K562 (cell line): ENCODE data around the gene NCR1. TPM values are rescaled to one million over a fixed set of nuclear protein-coding genes. Genes with fewer than 3 reads are reported as not detected.

ENCODE experiments used
- ATAC-seq: fragments of 200-7000 bp; cut with Tn5 transposase; 3 replicates; pipeline ENCODE4 v1.9.1; 2020; ENCODE audit warnings: moderate library complexity
- BruUV-seq: library from RNA; stranded (reverse); fragments of 400-500 nt; replicated peaks from 2 replicates; lab custom pipeline; 2021; lab: Mats Ljungman, UMichigan
- CTCF ChIA-PET: fragments of 300-600 bp; formaldehyde crosslinking; extraction: SDS; loops from one replicate; lab custom pipeline; 2021; ENCODE audit warnings: low intra/inter-chr PET ratio; lab: Yijun Ruan, JAX
- POLR2A ChIA-PET: fragments of 300-600, 350-650 bp; sonication (Branson Sonifier 250); formaldehyde crosslinking; extraction: SDS; loops from one replicate; lab custom pipeline; 2021; ENCODE audit warnings: antibody characterized with exemption, inconsistent platforms; lab: Yijun Ruan, JAX
- DNase-seq, 4 experiments: peaks; one replicate each; pipeline versions ENCODE4 v3.0.0 to v3.0.0-alpha.2; 2011 to 2018; ENCODE audit warnings: low spot score in 3 of 4, mixed read lengths in 3 of 4; ENCODE audit errors: extremely low read depth in 1 of 4
- FAIRE-seq: peaks from 2 replicates; lab custom pipeline; 2011; peaks lifted over from hg19 to GRCh38; lab: Jason Lieb, UNC
- H2AFZ ChIP-seq: 2 replicates; pipeline ENCODE4 v1.6.0; 2011; ENCODE audit warnings: low read depth, low read length, control low read depth, inconsistent platforms
- H3K27ac ChIP-seq: fragments of 200-600 bp; 3 replicates; pipeline ENCODE4 v1.8.0; 2011; ENCODE audit warnings: low read depth, mild to moderate bottlenecking, control low read depth, inconsistent platforms, low read length, moderate library complexity, mixed read lengths; ENCODE audit errors: extremely low read depth
- H3K27me3 ChIP-seq, 2 experiments: fragments of 300-600 bp in 1 of 2; 2 replicates in 1 of 2; 3 replicates in 1 of 2; pipeline versions ENCODE4 v1.6.0 to v1.8.0; 2011; ENCODE audit warnings: inconsistent platforms in 2 of 2, low read length in 2 of 2, mild to moderate bottlenecking in 1 of 2, mixed read lengths in 1 of 2, moderate library complexity in 1 of 2; ENCODE audit not compliant: control insufficient read depth in 2 of 2, insufficient read depth in 2 of 2
- H3K36me3 ChIP-seq: fragments of 300-600 bp; 3 replicates; pipeline ENCODE4 v1.8.0; 2011; ENCODE audit warnings: mild to moderate bottlenecking, low read length, inconsistent platforms; ENCODE audit not compliant: control insufficient read depth, insufficient read depth
- H3K4me1 ChIP-seq, 2 experiments: fragments of 200-600 bp in 1 of 2; replicated peaks in 1 of 2; 2 replicates in 1 of 2; 3 replicates in 1 of 2; pipeline versions ENCODE4 v1.5.1 to v1.8.0; 2011; ENCODE audit warnings: inconsistent platforms in 2 of 2, low read length in 2 of 2, mild to moderate bottlenecking in 1 of 2, mixed read lengths in 1 of 2, moderate library complexity in 1 of 2; ENCODE audit not compliant: control insufficient read depth in 2 of 2, insufficient read depth in 2 of 2
- H3K4me2 ChIP-seq: 2 replicates; pipeline ENCODE4 v1.6.1; 2011; ENCODE audit warnings: low read length, control low read depth, inconsistent platforms, mixed read lengths; ENCODE audit not compliant: insufficient read depth
- H3K4me3 ChIP-seq: fragments of 200-600 bp; sonication (generic), shearing (Covaris generic); 2 replicates; pipeline ENCODE4 v1.5.1; 2016; ENCODE audit warnings: control low read depth, inconsistent platforms
- H3K79me2 ChIP-seq: fragments of 200-600 bp; 3 replicates; pipeline ENCODE4 v1.8.0; 2011; ENCODE audit warnings: low read length, inconsistent platforms; ENCODE audit not compliant: control insufficient read depth, insufficient read depth
- H3K9ac ChIP-seq, 2 experiments: 2 replicates each; pipeline versions ENCODE4 v1.6.0 to v1.6.1; 2011; ENCODE audit warnings: low read depth in 2 of 2, low read length in 2 of 2, control low read depth in 1 of 2, inconsistent platforms in 1 of 2, mild to moderate bottlenecking in 1 of 2, mixed read lengths in 1 of 2; ENCODE audit not compliant: insufficient read depth in 1 of 2
- H3K9me1 ChIP-seq: one replicate; pipeline ENCODE4 v1.6.0; 2011; ENCODE audit warnings: inconsistent platforms, mild to moderate bottlenecking, low read length, moderate library complexity; ENCODE audit not compliant: control insufficient read depth, insufficient read depth
- H3K9me3 ChIP-seq: replicated peaks from 2 replicates; pipeline ENCODE4 v1.5.1; 2011; ENCODE audit warnings: low read depth, low read length, inconsistent platforms; ENCODE audit not compliant: control insufficient read depth, insufficient read depth
- H4K20me1 ChIP-seq: replicated peaks from 2 replicates; pipeline ENCODE4 v1.6.1; 2011; ENCODE audit warnings: low read length, inconsistent platforms, mixed read lengths; ENCODE audit not compliant: control insufficient read depth, insufficient read depth
- DNMT1 ChIP-seq: fragments of 450-650 bp; IDR thresholded peaks from 2 replicates; pipeline ENCODE4 v1.6.1; 2016; ENCODE audit warnings: antibody characterized with exemption, mild to moderate bottlenecking
- FOXK1 ChIP-seq: sonication (generic); formaldehyde crosslinking; IDR thresholded peaks from 2 replicates; pipeline ENCODE4 v1.8.0; 2022; ENCODE audit warnings: missing genetic modification reagents, mild to moderate bottlenecking, borderline replicate concordance
- KHSRP ChIP-seq: fragments of 450-650 bp; IDR thresholded peaks from 2 replicates; pipeline ENCODE4 v1.6.1; 2017
- SIN3A ChIP-seq, 2 experiments: fragments of 150-350 bp in 1 of 2; IDR thresholded peaks; 2 replicates each; pipeline ENCODE4 v1.6.1; 2011 to 2016; ENCODE audit warnings: borderline replicate concordance in 2 of 2, low read depth in 2 of 2, low read length in 2 of 2, mild to moderate bottlenecking in 2 of 2, moderate library complexity in 2 of 2; ENCODE audit not compliant: control insufficient read depth in 1 of 2
- SMAD1 ChIP-seq: fragments of 150-350 bp; IDR thresholded peaks from 2 replicates; pipeline ENCODE4 v1.6.1; 2014; ENCODE audit warnings: low read length, low read depth; ENCODE audit not compliant: partially characterized antibody
- ZBTB8A ChIP-seq: fragments of 450-650 bp; IDR thresholded peaks from 2 replicates; pipeline ENCODE4 v1.6.1; 2018; ENCODE audit warnings: mild to moderate bottlenecking, moderate library complexity; ENCODE audit not compliant: partially characterized antibody
- ZNF518B ChIP-seq: fragments of 250-450 bp; sonication (Bioruptor Pico); IDR thresholded peaks from 2 replicates; pipeline ENCODE4 v1.5.0; 2021; ENCODE audit warnings: mild to moderate bottlenecking, moderate library complexity
- ZNF766 ChIP-seq: fragments of 200-800 bp; sonication (Bioruptor generic); conservative IDR thresholded peaks from 2 replicates; pipeline ENCODE4 v1.6.1; 2016; ENCODE audit warnings: missing genetic modification characterization, missing compliant biosample characterization
- WGBS: fragments of 100-300 bp; shearing (Covaris generic); methylation state at CpG from one replicate; pipeline ENCODE4 v1.1.6; 2016; ENCODE audit warnings: low coverage, mixed read lengths; ENCODE audit not compliant: insufficient coverage; ENCODE audit errors: missing lambda C conversion rate; 5-methylcytosine and 5-hydroxymethylcytosine counted together
- in situ Hi-C: fragments of 300-500 bp; cut with MboI; formaldehyde crosslinking; loops from 4 replicates; pipeline ENCODE4 v1.15.0; 2018; ENCODE audit warnings: inconsistent platforms, mixed read lengths
- intact Hi-C: fragments of 100-400 bp; cut with micrococcal nuclease; formaldehyde crosslinking; loops from 2 replicates; pipeline ENCODE4 v1.14.2; 2022
- polyA plus RNA-seq, 8 experiments: library from polyadenylated mRNA; depleted of rRNA in 4 of 8; stranded (reverse) in 5 of 8; unstranded in 3 of 8; fragments of >200 nt; fragmentation: Nextera tagmentation in 2 of 8; fragmentation: Illumina TruSeq in 1 of 8; extraction: Ambion mirVana in 2 of 8; extraction: Trizol in 1 of 8; gene quantifications; 2 replicates each; pipeline versions ENCODE4 v1.2.1 to v1.2.3, GENCODE V29; 2011 to 2014; ENCODE audit warnings: inconsistent platforms in 1 of 8, missing spikeins in 1 of 8
- total RNA-seq, 7 experiments: library from RNA; depleted of rRNA in 6 of 7; stranded (reverse); fragments of >200 nt in 6 of 7; fragmentation: Illumina TruSeq in 2 of 7; extraction: Trizol in 2 of 7; gene quantifications; 2 replicates each; pipeline versions ENCODE4 v1.2.1 to v1.2.3, GENCODE V29; 2011 to 2021; ENCODE audit warnings: low replicate concordance in 1 of 7
- TF ChIP-seq, protein P1 (sequence below): fragments of 450-650 bp; IDR thresholded peaks from 2 replicates; pipeline ENCODE4 v1.7.1; 2018; ENCODE audit warnings: mild to moderate bottlenecking, low read depth; ENCODE audit not compliant: partially characterized antibody
- TF ChIP-seq, protein P2 (sequence below): sonication (generic); formaldehyde crosslinking; IDR thresholded peaks from 2 replicates; pipeline ENCODE4 v1.9.0; 2022; ENCODE audit warnings: mild to moderate bottlenecking, missing genetic modification reagents

NCR1 gene
- total and polyA plus RNA-seq, 9 of the 15 experiments (the other 6 are each of a cell fraction or from before 2014, with no cell fraction given): 0.25 to 3.1 (median 1.2) TPM

DNA sequence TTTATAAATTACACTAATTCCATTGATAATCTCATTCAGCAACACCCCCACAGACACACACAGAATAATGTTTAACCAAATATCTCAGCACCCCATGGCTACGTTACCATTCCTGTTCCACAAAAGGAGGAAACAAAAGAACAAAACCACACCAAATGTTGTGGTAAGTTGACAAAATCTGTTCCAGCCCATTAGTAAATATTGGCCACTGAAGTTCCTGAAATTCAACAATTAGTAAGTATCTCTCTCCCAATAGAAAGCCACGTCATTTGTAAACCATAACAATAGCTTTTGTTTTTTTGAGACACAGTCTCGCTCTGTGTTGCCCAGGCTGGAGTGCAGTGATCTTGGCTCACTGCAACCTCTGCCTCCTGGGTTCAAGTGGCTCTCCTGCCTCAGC is 34.3 kb upstream of the NCR1 start:
- H3K9me1 ChIP-seq: no peaks in the 10 kb centered on the region
- no peaks in the 10 kb centered on the region for H3K9me3 ChIP-seq
- DNase-seq (no peak), FAIRE-seq (no peak), ATAC-seq (no peak)
- no peak overlapping the region for H3K4me3 ChIP-seq
- BruUV-seq: no TSS peak
- H3K4me2 ChIP-seq: no peak overlapping the region
- POLR2A ChIA-PET: no interaction called here
- no peak overlapping the region for H2AFZ ChIP-seq
- intact Hi-C loops (no loop called here), in situ Hi-C loops (loop anchor here (10.0 kb wide), 1 partner anchor 763 kb away; no protein-coding TSS in a partner anchor)
- no peaks in the 10 kb centered on the region for H3K36me3 ChIP-seq
- no peaks in the 10 kb centered on the region for H3K79me2 ChIP-seq
- no peak overlapping the region for H3K27ac ChIP-seq
- no peaks in the 10 kb centered on the region for H4K20me1 ChIP-seq
- H3K4me1 ChIP-seq: no peaks in the 10 kb centered on the region
- H3K27me3 ChIP-seq: peaks cover 6 to 21% of the 10 kb centered on the region in 2 experiments; a peak in 4 of 5 replicates
- CTCF ChIA-PET: no interaction called here
- H3K9ac ChIP-seq: no peak overlapping the region
- 4% methylated on average over 3 of the region's 3 CpGs for WGBS
- TF ChIP-seq ZBTB8A (no peak), DNMT1 (no peak), FOXK1 (CRISPR knock-in tag) (no peak), ZNF766 (CRISPR knock-in tag) (no peak), SIN3A (IDR thresholded peaks at IDR 0.05; ENCODE audit: borderline replicate concordance in 2 of 2, control insufficient read depth in 1 of 2, low read depth in 2 of 2, low read length in 2 of 2) (no peak), ZNF518B (CRISPR knock-in tag) (no peak), KHSRP (no peak), SMAD1 (no peak)
- TF ChIP-seq, protein P1, sequence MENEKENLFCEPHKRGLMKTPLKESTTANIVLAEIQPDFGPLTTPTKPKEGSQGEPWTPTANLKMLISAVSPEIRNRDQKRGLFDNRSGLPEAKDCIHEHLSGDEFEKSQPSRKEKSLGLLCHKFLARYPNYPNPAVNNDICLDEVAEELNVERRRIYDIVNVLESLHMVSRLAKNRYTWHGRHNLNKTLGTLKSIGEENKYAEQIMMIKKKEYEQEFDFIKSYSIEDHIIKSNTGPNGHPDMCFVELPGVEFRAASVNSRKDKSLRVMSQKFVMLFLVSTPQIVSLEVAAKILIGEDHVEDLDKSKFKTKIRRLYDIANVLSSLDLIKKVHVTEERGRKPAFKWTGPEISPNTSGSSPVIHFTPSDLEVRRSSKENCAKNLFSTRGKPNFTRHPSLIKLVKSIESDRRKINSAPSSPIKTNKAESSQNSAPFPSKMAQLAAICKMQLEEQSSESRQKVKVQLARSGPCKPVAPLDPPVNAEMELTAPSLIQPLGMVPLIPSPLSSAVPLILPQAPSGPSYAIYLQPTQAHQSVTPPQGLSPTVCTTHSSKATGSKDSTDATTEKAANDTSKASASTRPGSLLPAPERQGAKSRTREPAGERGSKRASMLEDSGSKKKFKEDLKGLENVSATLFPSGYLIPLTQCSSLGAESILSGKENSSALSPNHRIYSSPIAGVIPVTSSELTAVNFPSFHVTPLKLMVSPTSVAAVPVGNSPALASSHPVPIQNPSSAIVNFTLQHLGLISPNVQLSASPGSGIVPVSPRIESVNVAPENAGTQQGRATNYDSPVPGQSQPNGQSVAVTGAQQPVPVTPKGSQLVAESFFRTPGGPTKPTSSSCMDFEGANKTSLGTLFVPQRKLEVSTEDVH: no peak
- TF ChIP-seq, protein P2, sequence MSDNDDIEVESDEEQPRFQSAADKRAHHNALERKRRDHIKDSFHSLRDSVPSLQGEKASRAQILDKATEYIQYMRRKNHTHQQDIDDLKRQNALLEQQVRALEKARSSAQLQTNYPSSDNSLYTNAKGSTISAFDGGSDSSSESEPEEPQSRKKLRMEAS (CRISPR knock-in tag): no peak
